NCI-H2171 treated with DMSO at 0.1 percent for 48 hours (cell line): Measurements from ENCODE around the gene TRIM2.

ENCODE experiments used
- DNase-seq: peaks from one replicate; lab custom pipeline; 2025; lab: John Stamatoyannopoulos, UW

Gene TRIM2

DNA sequence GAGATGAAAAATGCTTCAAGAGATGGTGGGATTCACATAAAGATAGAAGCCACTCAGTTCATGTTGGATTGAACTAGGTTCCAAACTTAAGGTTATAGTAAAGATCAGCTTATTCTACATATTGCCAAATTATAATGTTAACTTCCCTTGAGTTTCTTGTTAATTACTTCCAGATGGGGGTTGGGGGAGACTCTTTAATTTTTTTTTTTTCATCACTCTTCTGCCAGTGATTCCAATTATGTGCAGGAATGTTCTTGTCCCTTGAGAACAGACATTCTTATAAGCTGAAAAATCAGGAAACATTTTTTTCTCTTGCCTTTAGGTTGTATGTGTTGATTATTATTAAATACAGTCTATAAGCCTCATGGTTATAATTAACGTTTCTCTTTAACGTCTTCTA lies 170.2 kb downstream of the TRIM2 start:
- DNase-seq = no peak

DNA sequence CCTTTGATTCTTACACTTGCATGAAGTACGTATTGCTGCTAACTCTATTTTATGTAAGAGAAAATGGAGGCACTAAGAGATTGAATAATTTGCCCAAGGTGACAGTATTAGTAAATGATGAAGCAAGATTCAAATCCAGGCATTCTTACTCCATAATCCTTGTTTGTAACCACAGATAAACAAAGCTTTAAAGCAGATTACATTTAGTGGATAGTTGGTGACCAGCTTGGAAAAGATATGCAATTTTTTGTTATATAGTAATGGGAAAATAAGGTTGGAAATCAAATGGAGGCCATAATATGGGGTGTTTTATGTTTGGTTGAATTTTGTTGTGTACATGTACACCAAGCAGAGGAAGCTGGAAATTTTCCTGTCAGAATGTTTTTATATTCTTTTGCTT lies 171.1 kb downstream of the TRIM2 start:
- no peak for DNase-seq

DNA sequence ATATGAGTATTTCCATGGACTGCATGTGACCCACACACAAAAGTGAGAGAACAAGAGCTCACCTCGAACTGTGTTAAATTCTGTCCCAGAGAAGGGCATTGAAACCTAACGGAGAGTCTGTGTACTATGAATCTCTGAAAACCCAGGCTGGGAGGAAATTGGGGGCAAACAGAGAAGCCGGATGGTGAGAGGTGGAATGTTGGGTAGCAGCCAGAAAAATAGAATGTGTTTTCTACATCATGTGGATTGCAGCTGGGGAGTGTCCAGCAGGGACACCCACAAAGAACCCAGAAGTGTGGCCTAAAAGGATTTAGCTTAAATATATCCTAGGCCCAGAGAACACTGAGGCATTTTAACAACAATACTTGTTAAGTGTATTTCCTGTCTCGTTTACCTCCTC lies 178.9 kb downstream of the TRIM2 start:
- no peak for DNase-seq

DNA sequence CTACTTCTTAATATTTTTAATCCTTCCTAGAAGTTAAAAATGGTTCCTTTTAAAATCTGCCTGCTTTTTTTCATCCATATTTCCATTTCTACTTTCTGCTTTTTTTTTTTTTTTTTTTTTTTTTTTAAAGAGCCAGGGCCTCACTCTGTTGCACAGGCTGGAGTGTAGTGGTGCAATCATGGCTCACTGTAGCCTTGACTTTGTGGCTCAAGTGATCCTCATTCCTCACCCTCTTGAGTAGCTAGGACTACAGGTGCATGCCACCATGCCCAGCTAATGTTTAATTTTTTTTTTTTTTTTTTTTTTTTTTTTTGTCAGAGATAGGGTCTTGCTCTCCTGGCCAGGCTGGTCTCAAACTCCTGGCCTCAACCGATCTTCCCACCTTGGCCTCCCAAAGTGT lies 179.9 kb downstream of the TRIM2 start:
- no peak for DNase-seq

DNA sequence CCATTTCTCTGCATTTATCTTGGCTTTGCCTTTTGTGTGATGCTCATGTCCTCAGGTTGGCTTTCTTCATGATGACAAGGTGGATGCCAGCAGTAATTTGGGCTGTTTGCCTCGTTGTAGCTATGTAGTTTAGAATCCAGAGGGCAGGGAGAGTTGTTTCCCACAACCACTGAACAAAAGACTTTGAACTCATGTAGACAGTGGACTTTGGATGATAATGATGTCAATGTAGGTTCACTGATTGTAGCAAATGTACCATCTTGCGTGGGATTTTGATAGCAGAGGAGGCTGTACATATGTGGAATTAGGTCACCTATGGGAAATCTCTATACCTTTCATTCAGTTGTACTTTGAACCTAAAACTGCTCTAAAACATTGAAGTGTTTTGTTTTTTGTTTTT lies 181.5 kb downstream of the TRIM2 start:
- DNase-seq = no peak

DNA sequence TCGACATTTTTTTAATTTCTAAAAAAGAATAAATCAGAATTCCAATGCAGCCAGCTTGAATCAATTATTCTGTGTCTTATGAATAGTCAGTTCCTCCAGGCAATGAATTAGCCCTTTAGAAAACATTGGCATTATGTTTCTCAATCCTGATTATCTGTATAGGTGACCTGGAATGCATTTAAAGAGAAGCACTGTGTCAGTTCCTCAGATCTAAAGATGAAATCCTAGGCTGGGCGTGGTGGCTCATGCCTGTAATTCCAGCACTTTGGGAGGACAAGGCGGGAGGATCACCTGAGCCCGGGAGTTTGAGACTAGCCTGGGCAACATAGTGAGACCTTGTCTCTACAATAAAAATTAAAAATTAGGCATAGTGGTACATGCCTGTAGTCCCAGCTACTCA lies 183.7 kb downstream of the TRIM2 start:
- no peak for DNase-seq
